ENCODE results near the gene MRTFA. TPM values are rescaled to one million over a fixed set of nuclear protein-coding genes. Genes with fewer than 3 reads are reported as not detected.

MRTFA gene
- total RNA-seq, 1 donor from 2014 or later = 68.4 TPM

DNA sequence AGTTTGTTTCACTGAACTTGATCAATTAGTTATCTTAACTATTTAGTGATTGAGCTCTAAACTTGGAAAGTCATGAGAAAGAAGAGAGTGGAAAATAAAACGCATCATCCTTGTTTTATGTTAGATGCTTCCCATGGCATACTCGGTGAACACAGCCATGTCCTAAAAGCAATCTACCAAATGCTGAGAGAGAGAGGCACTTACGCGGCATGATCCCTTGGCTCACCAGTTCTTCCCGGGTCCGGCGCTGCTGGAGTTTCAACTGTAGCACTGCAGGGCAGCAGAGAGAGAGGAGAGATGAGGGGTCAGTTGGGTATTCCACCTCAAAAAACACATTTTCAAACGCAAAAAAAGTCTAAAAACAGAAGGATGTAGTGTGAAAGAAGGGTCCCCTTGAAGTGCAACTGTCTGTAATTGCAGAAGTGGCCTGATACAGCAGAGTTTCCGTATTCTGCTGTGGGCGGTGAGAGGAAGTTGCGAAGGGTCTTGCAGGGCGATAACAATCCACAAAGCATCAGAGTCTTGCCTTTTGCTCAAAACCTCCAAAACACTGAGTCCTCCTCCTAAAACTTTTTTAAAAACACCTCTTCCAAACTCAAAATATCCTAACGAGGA, 173.4 kb downstream of the MRTFA start:
- Mint-ChIP-seq H3K27me3 (ENCODE audit: unreplicated experiment) (peaks cover 4% of the 10 kb centered on the region), H3K27ac (ENCODE audit: unreplicated experiment) (peak overlapping the region; percentile 86), H3K4me3 (ENCODE audit: unreplicated experiment) (no peak overlapping the region), H3K36me3 (ENCODE audit: low read depth, unreplicated experiment) (peaks cover 17% of the 10 kb centered on the region), H3K4me1 (ENCODE audit: unreplicated experiment) (peaks cover 32% of the 10 kb centered on the region), H3K9me3 (ENCODE audit: unreplicated experiment) (no peaks in the 10 kb centered on the region)
- TF ChIP-seq, protein P1, sequence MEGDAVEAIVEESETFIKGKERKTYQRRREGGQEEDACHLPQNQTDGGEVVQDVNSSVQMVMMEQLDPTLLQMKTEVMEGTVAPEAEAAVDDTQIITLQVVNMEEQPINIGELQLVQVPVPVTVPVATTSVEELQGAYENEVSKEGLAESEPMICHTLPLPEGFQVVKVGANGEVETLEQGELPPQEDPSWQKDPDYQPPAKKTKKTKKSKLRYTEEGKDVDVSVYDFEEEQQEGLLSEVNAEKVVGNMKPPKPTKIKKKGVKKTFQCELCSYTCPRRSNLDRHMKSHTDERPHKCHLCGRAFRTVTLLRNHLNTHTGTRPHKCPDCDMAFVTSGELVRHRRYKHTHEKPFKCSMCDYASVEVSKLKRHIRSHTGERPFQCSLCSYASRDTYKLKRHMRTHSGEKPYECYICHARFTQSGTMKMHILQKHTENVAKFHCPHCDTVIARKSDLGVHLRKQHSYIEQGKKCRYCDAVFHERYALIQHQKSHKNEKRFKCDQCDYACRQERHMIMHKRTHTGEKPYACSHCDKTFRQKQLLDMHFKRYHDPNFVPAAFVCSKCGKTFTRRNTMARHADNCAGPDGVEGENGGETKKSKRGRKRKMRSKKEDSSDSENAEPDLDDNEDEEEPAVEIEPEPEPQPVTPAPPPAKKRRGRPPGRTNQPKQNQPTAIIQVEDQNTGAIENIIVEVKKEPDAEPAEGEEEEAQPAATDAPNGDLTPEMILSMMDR (IDR thresholded peaks at IDR 0.05; ENCODE audit: unreplicated experiment) = no peak
- no peak for DNase-seq (ENCODE audit: low spot score)

DNA sequence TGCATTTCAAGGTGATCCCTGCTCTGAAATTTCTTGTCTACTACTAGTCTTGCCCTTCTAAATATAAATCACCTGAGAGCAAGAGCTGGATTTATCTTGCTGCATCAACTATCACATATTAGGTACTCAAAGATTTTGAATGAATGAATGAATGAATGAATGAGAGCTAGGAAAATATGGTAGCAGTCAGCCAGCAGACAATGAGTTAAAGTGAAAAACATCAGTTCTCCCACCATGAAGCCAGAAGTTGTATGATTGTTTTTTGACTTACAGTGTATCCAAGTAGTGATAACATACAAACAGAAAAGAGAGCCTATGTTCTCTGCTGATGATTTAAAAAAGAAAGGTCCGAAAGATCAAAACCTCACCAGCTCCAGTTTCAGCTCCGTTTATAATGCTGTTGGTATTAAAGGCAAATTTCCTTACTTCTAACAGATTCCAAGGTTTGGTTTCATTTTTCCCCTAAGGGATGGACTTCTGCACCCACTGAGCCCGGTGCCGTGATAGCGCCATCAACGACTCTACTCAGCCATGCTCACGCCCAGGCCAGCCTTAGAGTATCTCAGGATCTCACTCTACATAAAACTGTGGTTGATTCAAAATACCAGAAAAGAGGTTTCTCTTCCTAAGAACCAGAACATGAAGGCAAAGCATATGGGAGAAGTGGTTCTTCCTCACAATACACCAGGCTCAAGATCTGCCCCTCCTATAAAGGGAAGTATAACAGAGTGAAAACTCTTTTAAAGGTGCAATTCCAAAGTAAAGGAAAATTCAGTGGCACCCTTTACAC, 174.1 kb downstream of the MRTFA start:
- Mint-ChIP-seq H3K9me3 (ENCODE audit: unreplicated experiment) (no peaks in the 10 kb centered on the region), H3K4me3 (ENCODE audit: unreplicated experiment) (peak overlapping the region; percentile 26), H3K4me1 (ENCODE audit: unreplicated experiment) (peaks cover 33% of the 10 kb centered on the region), H3K27ac (ENCODE audit: unreplicated experiment) (no peak overlapping the region), H3K27me3 (ENCODE audit: unreplicated experiment) (peaks cover 4% of the 10 kb centered on the region), H3K36me3 (ENCODE audit: low read depth, unreplicated experiment) (peaks cover 19% of the 10 kb centered on the region)
- TF ChIP-seq, protein P1 (IDR thresholded peaks at IDR 0.05; ENCODE audit: unreplicated experiment) = no peak
- no peak for DNase-seq (ENCODE audit: low spot score)

DNA sequence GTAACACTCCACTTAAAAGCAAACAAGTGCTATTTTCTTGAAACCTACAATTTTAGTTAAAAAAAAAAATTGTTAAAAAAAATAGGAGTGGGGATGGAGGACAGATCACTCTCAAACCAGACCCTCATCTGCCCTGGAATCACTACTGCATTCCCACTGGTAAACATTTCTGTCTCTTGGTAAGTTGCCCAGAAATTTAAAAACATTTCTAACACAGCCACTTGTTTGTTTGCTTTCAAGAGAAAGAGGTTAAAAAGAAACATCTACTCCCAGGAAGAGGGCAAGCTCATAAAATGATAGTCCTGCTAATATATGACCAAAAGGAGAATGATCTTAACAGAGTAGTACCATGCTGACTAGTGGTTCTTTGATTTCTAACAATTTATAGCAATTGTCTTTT, 182.8 kb downstream of the MRTFA start:
- peaks cover 6% of the 10 kb centered on the region for H3K36me3 Mint-ChIP-seq (ENCODE audit: low read depth, unreplicated experiment)
- no peak overlapping the region for H3K4me3 Mint-ChIP-seq (ENCODE audit: unreplicated experiment)
- H3K27me3 Mint-ChIP-seq (ENCODE audit: unreplicated experiment) = peaks cover 2% of the 10 kb centered on the region
- no peak overlapping the region for H3K27ac Mint-ChIP-seq (ENCODE audit: unreplicated experiment)
- DNase-seq (ENCODE audit: low spot score) = no peak
- TF ChIP-seq, protein P1 (IDR thresholded peaks at IDR 0.05; ENCODE audit: unreplicated experiment) = no peak
- peaks cover 23% of the 10 kb centered on the region for H3K4me1 Mint-ChIP-seq (ENCODE audit: unreplicated experiment)
- H3K9me3 Mint-ChIP-seq (ENCODE audit: unreplicated experiment) = no peaks in the 10 kb centered on the region

DNA sequence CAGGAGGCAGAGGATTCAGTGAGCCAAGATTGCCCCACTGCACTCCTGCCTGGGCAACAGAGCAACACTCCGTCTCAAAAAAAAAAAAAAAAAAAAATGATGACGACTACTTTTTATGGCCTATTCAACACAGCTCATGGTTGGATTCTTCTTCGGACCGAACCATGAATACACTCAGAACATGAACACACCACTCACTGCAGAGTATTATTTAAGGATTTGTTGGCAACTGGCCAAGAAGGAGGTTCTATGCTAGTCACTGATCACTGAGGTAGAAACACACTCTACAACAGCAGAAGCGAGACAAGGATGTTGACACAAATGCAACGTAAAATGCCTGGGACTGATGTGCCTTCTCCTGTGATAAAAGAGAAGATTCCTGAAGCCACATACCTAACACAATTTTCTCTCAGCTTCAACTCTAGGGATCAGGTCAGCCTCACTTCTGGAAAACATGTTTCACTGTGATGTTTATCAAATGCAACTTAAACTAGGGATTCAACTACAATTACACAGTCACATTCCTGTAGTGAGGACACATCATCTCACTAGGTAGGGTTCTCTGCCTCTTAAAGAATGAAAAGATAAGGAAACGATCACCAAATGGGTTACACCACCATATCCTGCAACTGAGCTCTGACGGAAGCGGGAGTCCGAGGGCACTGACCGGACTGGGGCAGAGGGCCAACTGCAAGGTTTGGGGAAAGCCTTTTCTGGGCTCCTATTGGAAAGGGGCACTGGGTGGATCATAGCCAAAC, 183.6 kb downstream of the MRTFA start:
- Mint-ChIP-seq H3K9me3 (ENCODE audit: unreplicated experiment) (no peaks in the 10 kb centered on the region), H3K27ac (ENCODE audit: unreplicated experiment) (peak overlapping the region; percentile 22), H3K36me3 (ENCODE audit: low read depth, unreplicated experiment) (no peaks in the 10 kb centered on the region), H3K27me3 (ENCODE audit: unreplicated experiment) (peaks cover 2% of the 10 kb centered on the region), H3K4me3 (ENCODE audit: unreplicated experiment) (no peak overlapping the region), H3K4me1 (ENCODE audit: unreplicated experiment) (peaks cover 18% of the 10 kb centered on the region)
- DNase-seq (ENCODE audit: low spot score) = no peak
- TF ChIP-seq, protein P1 (IDR thresholded peaks at IDR 0.05; ENCODE audit: unreplicated experiment) = no peak
